Measurements from ENCODE around the gene DUSP28.

The DUSP28 gene

DNA sequence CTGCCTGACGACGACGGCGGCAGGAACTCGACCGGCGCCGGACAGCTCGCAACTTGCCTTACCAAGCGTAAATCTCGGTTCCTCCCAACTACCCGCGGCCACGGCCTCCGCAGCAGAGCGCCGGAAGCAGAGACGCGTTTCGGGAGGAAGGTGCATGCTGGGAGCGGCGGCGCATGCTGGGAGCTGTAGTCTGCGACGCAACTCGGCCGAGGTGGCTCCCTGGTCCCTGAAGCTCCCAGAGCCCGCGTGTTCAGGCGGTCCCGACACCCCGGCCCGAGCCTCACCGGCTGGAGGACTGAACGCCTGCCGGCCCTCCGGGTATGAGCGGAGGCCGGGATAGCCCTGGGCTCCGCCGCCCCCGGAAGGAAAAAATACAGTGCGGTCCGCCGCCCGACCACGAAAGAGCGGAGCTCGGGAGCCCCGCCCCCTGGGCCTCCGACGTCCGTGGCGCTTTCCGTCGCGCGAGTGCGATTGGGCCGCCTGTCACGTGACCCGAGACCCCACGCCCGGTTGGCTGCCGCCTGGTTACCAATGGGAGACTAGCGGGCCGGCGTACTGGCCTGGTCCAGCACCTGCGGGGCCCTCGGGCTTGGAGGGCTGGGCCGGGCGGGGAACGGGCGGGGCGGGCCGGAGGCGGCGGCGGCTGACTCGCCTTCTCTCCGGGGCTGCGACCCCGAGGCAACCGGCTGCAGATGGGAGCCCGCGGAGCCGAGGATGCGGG is 26.2 kb downstream of the DUSP28 start, which contains the start of gene CAPN10:
TSS of gene CAPN10 (plus strand) at position 537 of the 721 bp plus-strand sequence. CDS start at position 715, 178 bp downstream.
- DNase-seq (ENCODE audit: low read depth) = peak; percentile 93

GRCh38 chr2:240586919-240587800 is 27.0 kb downstream of the DUSP28 start:
- DNase-seq (ENCODE audit: low read depth) = no peak

DNA sequence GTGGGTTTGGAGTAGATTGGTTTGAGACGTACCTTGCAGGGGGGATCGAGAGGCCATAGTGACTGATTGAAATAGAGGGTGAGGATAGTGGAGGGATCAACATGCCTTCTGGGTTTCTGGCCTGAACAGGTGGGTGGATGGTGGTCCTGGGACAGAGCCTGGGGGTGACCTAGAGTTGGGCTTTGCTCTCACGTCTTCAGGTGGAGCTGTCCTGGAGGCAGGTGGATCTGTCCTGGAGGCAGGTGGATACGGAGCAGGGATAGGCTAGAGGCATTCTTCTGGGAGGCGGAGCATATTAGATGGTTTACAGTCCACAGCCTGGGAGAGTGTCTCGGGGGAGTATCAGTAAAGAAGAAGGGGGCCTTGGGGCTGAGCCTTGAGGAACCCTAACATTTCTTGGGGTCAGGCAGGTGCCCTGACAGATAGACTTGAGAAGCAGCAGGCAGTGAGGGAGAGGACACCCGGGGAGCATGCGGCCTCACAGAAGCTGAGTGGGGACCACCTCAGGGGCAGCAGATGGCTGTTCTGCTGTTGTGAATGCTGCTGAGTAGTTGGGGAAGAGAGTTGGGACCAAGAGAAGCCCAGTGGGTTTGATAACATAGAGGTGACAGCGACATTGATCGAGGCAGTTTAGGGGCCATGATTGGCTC is 28.0 kb downstream of the DUSP28 start:
- no peak for DNase-seq (ENCODE audit: low read depth)

GRCh38 chr2:240588669-240589068 is 28.5 kb downstream of the DUSP28 start:
- DNase-seq (ENCODE audit: low read depth) = no peak

GRCh38 chr2:240589375-240589774 is 29.2 kb downstream of the DUSP28 start:
- DNase-seq (ENCODE audit: low read depth) = no peak

GRCh38 chr2:240589850-240590525 is 29.8 kb downstream of the DUSP28 start:
- DNase-seq (ENCODE audit: low read depth) = no peak

DNA sequence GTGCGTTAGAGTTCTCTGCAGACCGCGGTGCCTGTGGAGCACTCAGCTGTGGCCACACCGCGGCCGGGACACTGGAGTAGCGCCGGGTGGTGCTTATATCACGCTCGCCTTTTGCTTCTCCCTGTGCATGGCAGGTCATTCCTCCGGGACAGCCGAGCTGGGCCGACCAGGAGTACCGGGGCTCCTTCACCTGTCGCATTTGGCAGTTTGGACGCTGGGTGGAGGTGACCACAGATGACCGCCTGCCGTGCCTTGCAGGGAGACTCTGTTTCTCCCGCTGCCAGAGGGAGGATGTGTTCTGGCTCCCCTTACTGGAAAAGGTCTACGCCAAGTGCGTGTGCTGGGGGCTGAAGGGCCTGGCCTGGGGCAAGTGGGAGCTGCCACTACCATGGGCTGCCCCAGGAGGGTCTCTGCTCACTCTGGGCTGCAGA is 30.5 kb downstream of the DUSP28 start:
- DNase-seq (ENCODE audit: low read depth) = no peak

DNA sequence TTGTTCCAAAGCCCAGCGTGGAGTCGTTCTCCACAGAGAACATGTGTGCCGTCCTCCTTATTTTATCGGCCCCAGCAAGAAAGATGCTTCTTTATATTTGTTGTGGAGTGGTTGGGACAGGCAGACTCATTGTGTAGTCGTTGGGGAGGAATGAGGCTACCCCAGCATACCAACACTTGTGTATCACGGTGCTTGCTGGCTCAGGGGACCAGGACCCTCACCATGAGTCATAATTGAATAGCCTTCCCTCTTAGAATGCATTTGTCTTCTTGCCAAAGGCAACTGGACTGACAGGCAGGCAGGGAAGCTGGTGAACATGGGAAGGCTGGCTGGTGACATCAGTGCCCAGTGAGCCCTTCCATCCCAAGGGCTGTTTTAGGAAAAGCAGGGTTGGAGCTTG is 31.1 kb downstream of the DUSP28 start:
- DNase-seq (ENCODE audit: low read depth) = no peak

DNA sequence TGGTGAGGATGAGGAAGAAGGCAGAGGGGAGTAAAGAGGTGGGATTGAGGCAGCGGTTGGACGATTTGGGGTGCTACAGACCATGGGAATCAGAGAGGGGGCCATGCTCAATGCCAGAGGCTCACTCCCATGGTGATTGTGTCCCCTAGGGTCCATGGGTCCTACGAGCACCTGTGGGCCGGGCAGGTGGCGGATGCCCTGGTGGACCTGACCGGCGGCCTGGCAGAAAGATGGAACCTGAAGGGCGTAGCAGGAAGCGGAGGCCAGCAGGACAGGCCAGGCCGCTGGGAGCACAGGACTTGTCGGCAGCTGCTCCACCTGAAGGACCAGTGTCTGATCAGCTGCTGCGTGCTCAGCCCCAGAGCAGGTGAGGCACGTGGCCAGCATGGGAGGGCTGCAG is 31.6 kb downstream of the DUSP28 start:
- DNase-seq (ENCODE audit: low read depth) = no peak

- DNase-seq (ENCODE audit: low read depth) = no peak
These were observed 33.0 kb downstream of the DUSP28 start for GRCh38 chr2:240593026-240593702.

DNA sequence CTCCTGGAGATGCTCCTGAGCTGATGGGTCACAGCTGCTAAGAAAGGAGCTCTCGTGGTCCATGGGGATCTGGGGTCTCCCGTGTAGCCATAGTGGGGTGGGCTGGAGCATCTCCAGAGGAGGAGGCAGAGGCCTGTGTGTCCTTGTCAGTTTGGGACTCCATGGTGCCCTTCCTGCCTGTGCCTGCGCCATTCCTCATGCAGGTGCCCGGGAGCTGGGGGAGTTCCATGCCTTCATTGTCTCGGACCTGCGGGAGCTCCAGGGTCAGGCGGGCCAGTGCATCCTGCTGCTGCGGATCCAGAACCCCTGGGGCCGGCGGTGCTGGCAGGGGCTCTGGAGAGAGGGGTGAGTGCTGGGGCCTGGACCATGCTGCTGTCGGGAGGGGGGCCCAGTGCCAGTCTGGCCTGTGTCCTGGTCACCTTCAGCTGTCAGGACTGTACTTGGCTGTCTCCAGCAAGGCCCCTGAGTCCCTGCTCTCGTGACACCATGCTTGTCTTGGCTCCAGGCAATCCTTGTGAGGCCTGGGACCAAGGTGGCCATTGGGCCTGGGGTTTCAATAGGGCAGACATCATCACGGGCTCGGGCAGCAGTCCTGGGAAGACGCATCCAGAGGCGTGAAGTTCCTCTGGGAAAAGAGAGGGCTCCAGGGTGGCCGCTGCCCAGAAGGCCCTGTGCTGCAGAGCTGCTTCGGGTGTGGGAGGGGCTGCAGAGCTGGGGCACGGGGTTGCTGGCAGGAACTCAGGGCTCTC is 33.7 kb downstream of the DUSP28 start:
- DNase-seq (ENCODE audit: low read depth) = no peak

DNA sequence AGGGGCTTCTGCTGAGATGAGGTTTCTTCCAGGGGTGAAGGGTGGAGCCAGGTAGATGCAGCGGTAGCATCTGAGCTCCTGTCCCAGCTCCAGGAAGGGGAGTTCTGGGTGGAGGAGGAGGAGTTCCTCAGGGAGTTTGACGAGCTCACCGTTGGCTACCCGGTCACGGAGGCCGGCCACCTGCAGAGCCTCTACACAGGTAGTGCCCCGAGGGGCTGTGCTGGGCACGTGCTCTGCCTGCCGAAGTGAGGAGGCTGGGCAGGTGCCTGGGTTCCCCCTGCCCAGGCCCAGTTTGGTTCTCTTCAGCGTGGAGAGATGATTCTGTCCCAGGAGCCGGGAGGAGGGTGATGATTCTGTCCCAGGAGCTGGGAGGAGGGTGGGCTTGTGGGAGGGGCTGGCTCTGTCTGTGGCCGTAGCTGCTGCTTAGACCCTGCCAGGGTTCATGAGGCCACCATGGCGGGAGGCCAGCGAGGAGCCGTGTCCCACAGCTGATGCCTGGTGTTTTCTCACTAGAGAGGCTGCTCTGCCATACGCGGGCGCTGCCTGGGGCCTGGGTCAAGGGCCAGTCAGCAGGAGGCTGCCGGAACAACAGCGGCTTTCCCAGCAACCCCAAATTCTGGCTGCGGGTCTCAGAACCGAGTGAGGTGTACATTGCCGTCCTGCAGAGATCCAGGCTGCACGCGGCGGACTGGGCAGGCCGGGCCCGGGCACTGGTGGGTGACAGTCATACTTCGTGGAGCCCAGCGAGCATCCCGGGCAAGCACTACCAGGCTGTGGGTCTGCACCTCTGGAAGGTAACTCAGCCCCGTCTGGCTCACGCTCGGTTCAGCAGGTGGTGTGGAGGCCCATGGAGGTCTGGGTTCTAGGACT is 34.6 kb downstream of the DUSP28 start:
- DNase-seq (ENCODE audit: low read depth) = no peak

GRCh38 chr2:240595381-240596079 is 35.4 kb downstream of the DUSP28 start:
- no peak for DNase-seq (ENCODE audit: low read depth)

GRCh38 chr2:240596080-240596460 is 35.9 kb downstream of the DUSP28 start:
- no peak for DNase-seq (ENCODE audit: low read depth)

GRCh38 chr2:240596491-240596931 is 36.4 kb downstream of the DUSP28 start:
- no peak for DNase-seq (ENCODE audit: low read depth)

- no peak for DNase-seq (ENCODE audit: low read depth)
These were observed 36.9 kb downstream of the DUSP28 start for GRCh38 chr2:240597054-240597418.

GRCh38 chr2:240597419-240598181 is 37.4 kb downstream of the DUSP28 start:
- DNase-seq (ENCODE audit: low read depth) = no peak

DNA sequence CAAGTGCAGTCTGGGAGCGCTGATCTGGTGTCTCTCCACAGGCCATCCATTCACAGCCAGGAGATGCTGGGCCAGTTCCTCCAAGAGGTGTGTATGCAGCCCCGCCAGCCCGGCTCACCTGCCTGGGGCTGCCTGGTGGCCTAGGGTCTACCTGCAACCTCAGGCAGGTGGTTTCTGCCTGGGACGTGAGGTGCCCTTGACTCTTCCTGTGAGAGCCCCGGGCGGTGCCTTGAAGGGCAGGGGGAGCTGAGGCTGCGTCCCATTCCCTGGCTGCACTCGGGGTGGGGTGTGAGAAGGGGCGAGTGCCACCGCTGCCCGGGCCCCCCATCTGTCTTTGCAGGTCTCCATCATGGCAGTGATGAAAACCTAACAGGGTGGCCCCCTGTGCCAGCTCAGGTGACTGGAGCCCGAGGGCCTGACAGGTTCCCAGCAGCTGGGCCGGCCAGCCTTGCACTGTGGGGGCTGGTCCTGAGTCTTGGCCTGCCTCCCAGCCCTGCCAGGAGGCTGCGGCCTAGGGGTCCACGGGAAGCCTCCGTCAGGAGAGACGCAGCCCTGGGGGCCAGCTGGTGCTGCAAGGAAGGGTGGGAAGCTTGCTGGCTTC is 38.3 kb downstream of the DUSP28 start:
- DNase-seq (ENCODE audit: low read depth) = no peak
